Endometrium (tissue), 2 donors: ENCODE data around the gene ARHGEF9.
"Not testable (repeated sequence)": the region's sequence is repeated elsewhere in the genome, so short reads cannot be mapped to it uniquely, and the experiment has no call there.

Experiments
- FAIRE-seq: peaks from 2 replicates; lab custom pipeline; 2012; peaks lifted over from hg19 to GRCh38; lab: Jason Lieb, UNC
- donor health status: control.
- donor health status: control.

ARHGEF9 gene

DNA sequence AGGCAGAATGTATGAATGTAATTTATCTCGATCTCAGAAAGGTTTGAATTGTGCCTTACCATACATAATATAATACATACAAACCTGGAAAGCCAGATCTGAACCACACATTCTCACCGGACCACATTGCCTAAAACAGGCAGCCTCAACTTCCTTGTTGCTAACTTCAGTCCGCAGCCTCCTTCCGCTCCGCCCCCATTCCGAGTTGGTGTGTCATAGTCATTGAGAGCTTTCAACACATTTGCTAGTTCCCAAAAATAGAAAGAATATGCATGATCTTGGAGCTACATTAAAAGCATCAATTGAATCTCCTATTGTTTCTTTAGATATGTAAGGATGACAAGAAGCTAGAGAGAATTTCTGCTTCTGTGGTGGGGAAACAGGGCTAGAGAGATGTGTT is 127.2 kb downstream of the ARHGEF9 start:
- no peak for FAIRE-seq

DNA sequence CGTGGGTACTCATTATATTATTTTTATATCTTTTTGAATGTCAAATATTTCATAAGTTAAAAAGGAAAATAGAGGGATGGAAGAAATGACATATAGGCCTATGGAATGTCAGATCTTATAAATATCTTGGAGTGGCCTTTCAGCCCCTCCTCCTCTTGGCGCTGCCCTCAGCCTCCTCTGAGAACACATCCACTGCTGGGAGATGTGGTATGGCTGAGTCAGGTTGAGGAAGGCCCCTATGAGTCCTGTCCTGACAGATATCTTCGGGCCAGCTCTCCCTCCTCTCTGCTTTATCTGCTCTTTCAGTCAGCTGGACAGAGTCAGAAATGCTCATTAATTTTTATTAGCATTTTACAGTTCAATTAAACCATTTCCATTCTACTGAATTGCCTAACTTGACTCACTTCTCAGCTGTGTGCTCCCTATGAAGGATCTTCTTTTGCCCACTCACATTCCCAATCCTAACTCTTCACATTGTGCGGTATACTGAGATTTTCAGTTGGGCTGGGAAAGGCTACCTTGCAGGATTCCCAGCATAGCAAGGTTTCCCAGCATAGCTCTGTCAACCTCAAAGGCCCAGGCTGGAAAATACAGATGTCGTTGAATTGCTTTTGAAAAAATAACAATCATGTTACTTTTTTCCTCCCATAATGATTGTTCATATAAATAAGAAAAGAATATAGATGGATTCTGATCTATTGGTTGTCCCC is 128.0 kb downstream of the ARHGEF9 start:
- FAIRE-seq = no peak

DNA sequence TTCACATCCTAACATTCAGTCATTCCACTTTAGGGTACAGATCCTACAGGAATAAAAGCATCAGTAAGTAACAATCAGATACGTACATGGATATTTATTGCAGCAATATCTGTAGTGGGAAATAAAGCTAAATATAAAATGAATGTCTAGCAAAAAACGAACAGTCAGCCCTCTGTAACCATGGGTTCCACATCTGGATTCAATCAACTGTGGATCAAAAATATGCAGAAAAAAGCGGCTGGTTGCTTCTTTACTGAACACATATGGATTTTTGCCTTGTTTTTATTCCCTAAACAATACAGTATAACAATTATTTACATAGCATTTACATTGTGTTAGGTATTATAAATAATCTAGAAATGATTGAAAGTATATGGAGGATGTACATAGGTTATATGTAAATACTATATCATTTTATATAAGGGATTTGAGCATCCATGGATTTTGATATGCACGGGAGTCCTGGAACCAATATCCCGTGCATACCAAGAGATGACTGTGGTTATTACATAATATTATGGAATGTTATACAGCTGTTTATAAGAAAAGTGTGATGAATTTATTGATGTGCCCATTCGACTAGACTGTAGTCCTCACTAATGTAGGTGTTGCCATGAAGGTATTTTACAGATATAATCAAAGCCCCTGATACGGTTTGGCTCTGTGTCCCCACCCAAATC is 132.8 kb downstream of the ARHGEF9 start:
- no peak for FAIRE-seq

DNA sequence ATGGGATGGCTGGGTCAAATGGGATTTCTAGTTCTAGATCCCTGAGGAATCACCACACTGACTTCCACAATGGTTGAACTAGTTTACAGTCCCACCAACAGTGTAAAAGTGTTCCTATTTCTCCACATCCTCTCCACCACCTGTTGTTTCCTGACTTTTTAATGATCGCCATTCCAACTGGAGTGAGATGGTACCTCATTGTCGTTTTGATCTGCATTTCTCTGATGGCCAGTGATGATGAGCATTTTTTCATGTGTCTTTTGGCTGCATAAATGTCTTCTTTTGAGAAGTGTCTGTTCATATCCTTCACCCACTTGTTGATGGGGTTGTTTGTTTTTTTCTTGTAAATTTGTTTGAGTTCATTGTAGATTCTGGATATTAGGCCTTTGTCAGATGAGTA is 139.3 kb downstream of the ARHGEF9 start:
- not testable (repeated sequence) for FAIRE-seq

DNA sequence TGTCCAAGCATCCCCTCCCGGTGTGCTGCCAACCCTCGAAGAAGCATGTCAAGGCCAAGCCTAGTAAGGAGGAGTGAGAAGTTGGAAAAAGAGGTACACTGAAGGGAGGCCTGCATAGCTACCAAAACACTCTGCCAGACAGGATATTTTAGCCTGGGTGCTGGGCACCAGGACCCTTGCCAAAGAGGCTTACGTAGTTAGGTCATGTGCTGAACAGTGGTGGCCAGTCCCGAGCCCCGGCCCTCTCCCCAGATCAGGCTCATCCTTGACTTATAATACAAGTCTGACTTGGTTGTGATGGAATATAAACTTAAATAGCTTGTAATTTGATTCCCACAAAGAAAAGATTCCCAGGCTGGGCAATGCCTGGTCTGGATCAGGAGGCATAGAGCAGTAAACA is 149.3 kb downstream of the ARHGEF9 start:
- FAIRE-seq = no peak

DNA sequence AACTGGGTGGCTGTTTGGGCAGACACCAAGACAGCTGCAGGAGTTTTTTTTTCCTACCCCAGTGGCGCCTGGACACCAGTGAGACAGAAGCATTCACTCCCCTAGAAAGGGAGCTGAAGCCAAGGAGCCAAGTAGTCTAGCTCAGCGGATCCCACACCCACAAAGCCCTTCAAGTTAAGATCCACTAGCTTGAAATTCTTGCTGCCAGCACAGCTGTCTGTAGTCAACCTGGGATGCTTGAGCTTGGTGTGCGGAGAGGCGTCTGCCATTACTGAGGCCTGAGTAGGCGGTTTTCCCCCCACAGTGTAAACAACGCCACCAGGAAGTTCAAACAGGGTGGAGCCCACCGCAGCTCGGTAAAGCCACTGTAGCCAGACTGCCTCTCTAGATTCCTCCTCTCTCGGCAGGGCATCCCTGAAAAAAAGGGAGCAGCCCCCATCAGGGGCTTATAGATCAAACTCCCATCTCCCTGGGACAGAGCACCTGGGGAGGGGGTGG is 171.4 kb downstream of the ARHGEF9 start:
- FAIRE-seq = no peak

DNA sequence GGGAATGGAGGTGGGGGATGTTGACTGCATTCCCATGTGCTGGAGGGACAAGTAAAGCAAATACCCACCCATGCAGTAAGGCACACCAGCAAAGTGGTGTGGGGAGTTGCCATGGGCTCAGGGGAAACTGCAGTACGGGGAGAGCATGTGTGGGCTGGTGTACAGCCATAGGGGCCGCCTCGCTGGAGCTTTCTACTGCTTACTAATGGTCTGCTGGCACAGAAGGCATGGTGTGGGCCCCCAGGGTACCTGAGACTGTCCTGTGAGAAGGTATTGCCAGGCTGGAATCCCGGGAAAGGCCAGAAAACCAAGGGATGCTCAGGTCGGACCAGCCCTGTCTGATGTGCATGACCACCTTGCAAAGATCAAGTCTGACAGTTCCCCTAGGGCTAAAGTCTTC is 199.1 kb downstream of the ARHGEF9 start:
- FAIRE-seq = no peak
